ENCODE measurements around the gene KIR3DL1. TPM values are rescaled to one million over a fixed set of nuclear protein-coding genes. Genes with fewer than 3 reads are reported as not detected.
"Not testable (repeated sequence)": the region's sequence is repeated elsewhere in the genome, so short reads cannot be mapped to it uniquely, and the experiment has no call there.

Gene KIR3DL1
- not detected for total RNA-seq

GRCh38 chr19:54816251-54816650 is at the start of gene KIR3DL1:
Gene KIR3DL1, plus strand, starts transcription at chr19:54816468.
- DNase-seq = not testable (repeated sequence)

GRCh38 chr19:54769646-54770045 is 46.6 kb upstream of the KIR3DL1 start, which contains the start of gene KIR2DL1:
Gene KIR2DL1, plus strand, starts transcription at chr19:54769793. Its CDS starts 58 bp downstream, at chr19:54769851.
- DNase-seq = not testable (repeated sequence)

GRCh38 chr19:54770511-54770910 is 45.8 kb upstream of the KIR3DL1 start:
- DNase-seq = not testable (repeated sequence)

- DNase-seq = not testable (repeated sequence)
Observed at GRCh38 chr19:54771018-54771960, 45.0 kb upstream of the KIR3DL1 start.

GRCh38 chr19:54772666-54773065 is 43.6 kb upstream of the KIR3DL1 start:
- DNase-seq = not testable (repeated sequence)

GRCh38 chr19:54775095-54775815 is 41.0 kb upstream of the KIR3DL1 start:
- DNase-seq = not testable (repeated sequence)

GRCh38 chr19:54775830-54776229 is 40.4 kb upstream of the KIR3DL1 start:
- DNase-seq = not testable (repeated sequence)

GRCh38 chr19:54777851-54778250 is 38.4 kb upstream of the KIR3DL1 start:
- DNase-seq = not testable (repeated sequence)

- not testable (repeated sequence) for DNase-seq
Observed at GRCh38 chr19:54778896-54779295, 37.4 kb upstream of the KIR3DL1 start.

GRCh38 chr19:54782916-54783315 is 33.4 kb upstream of the KIR3DL1 start:
- not testable (repeated sequence) for DNase-seq

GRCh38 chr19:54786091-54786723 is 30.1 kb upstream of the KIR3DL1 start:
- not testable (repeated sequence) for DNase-seq

GRCh38 chr19:54788154-54788553 is 28.1 kb upstream of the KIR3DL1 start:
- DNase-seq = not testable (repeated sequence)

- DNase-seq = no peak
Observed at GRCh38 chr19:54790711-54791110, 25.6 kb upstream of the KIR3DL1 start.

- no peak for DNase-seq
Observed at GRCh38 chr19:54791476-54791875, 24.8 kb upstream of the KIR3DL1 start.

- DNase-seq = no peak
Observed at GRCh38 chr19:54792814-54793213, 23.5 kb upstream of the KIR3DL1 start.

- DNase-seq = no peak
Observed at GRCh38 chr19:54795758-54796157, 20.5 kb upstream of the KIR3DL1 start.

- DNase-seq = no peak
Observed at GRCh38 chr19:54803410-54803809, 12.9 kb upstream of the KIR3DL1 start, which contains the start of gene KIR2DL4. Gene KIR2DL4, plus strand, starts transcription at chr19:54803610. Its CDS starts 42 bp downstream, at chr19:54803652.

- no peak for DNase-seq
Observed at GRCh38 chr19:54804101-54804500, 12.2 kb upstream of the KIR3DL1 start.

GRCh38 chr19:54804571-54804970 is 11.7 kb upstream of the KIR3DL1 start:
- DNase-seq = no peak

- DNase-seq = no peak
Observed at GRCh38 chr19:54805665-54806515, 10.4 kb upstream of the KIR3DL1 start.

- no peak for DNase-seq
Observed at GRCh38 chr19:54806516-54806838, 9.8 kb upstream of the KIR3DL1 start.

GRCh38 chr19:54814571-54814970 is 1.7 kb upstream of the KIR3DL1 start:
- DNase-seq = not testable (repeated sequence)

Data from occipital lobe (tissue), 2 donors.